ENCODE results near the gene DOCK4. TPM values are rescaled to one million over a fixed set of nuclear protein-coding genes. Genes with fewer than 3 reads are reported as not detected.

Gene DOCK4
- total RNA-seq, 1 experiment from 2014 or later: 20.4 TPM

DNA sequence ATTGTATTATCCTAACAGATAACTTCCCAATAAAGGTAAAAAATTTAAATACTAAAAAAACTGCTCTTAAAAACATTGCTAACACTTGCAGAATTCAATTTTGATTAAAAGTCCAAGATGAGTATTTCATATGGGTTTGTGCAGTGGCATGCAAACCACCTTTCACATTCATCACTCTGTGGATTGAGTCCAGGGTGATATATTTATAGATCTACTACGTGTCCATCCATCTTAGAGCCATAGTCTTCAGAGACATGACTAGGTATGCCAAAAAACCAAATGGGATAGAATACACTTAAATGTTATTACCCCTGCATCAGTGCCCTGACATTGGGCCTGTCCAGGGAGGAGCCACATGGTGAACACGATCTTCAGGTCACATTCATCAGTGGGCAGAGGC, 96.0 kb downstream of the DOCK4 start (continued):
- TF ChIP-seq ZNF121 (CRISPR knock-in tag; IDR thresholded peaks at IDR 0.05) (no peak), ZNF423 (CRISPR knock-in tag; IDR thresholded peaks at IDR 0.05) (no peak)

DNA sequence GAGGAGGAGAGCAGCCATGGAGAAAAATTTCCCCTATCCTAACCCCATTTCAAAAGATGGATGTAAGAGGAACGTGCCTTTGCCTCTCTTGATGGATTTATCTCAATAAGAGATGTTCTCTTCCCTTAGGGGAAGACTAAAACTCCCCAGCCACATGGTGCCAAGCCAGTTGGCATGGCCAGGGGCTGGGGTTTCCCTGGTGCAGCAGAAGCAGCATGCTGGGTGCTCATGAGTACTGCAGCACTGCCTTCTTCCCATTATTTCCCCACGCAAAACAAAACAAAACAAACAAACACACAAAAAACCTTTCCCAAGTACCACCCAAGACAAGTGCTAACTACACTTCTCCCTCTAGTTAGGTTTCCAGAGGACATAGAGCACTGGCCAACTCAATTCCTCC, 97.2 kb downstream of the DOCK4 start:
- Mint-ChIP-seq H3K36me3 (no peaks in the 10 kb centered on the region), H3K27me3 (ENCODE audit: low read depth) (no peaks in the 10 kb centered on the region), H3K4me3 (no peak overlapping the region), H3K4me1 (peaks cover 15% of the 10 kb centered on the region), H3K9me3 (peaks cover 3% of the 10 kb centered on the region; the same call in 1 of the 2 replicates), H3K27ac (no peak overlapping the region)
- no peak for ATAC-seq
- CTCF ChIA-PET: no interaction called here
- DNase-seq (ENCODE audit: low spot score): no peak
- POLR2A ChIA-PET: no interaction called here
- no peak for TF ChIP-seq ZNF219 (CRISPR knock-in tag; IDR thresholded peaks at IDR 0.05; ENCODE audit: borderline replicate concordance)
- TF ChIP-seq EMX1 (CRISPR knock-in tag; IDR thresholded peaks at IDR 0.05): no peak
- TF ChIP-seq, protein P1, sequence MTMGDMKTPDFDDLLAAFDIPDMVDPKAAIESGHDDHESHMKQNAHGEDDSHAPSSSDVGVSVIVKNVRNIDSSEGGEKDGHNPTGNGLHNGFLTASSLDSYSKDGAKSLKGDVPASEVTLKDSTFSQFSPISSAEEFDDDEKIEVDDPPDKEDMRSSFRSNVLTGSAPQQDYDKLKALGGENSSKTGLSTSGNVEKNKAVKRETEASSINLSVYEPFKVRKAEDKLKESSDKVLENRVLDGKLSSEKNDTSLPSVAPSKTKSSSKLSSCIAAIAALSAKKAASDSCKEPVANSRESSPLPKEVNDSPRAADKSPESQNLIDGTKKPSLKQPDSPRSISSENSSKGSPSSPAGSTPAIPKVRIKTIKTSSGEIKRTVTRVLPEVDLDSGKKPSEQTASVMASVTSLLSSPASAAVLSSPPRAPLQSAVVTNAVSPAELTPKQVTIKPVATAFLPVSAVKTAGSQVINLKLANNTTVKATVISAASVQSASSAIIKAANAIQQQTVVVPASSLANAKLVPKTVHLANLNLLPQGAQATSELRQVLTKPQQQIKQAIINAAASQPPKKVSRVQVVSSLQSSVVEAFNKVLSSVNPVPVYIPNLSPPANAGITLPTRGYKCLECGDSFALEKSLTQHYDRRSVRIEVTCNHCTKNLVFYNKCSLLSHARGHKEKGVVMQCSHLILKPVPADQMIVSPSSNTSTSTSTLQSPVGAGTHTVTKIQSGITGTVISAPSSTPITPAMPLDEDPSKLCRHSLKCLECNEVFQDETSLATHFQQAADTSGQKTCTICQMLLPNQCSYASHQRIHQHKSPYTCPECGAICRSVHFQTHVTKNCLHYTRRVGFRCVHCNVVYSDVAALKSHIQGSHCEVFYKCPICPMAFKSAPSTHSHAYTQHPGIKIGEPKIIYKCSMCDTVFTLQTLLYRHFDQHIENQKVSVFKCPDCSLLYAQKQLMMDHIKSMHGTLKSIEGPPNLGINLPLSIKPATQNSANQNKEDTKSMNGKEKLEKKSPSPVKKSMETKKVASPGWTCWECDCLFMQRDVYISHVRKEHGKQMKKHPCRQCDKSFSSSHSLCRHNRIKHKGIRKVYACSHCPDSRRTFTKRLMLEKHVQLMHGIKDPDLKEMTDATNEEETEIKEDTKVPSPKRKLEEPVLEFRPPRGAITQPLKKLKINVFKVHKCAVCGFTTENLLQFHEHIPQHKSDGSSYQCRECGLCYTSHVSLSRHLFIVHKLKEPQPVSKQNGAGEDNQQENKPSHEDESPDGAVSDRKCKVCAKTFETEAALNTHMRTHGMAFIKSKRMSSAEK (CRISPR knock-in tag; IDR thresholded peaks at IDR 0.05; ENCODE audit: borderline replicate concordance): no peak
- no peak for TF ChIP-seq MXD4 (CRISPR knock-in tag; IDR thresholded peaks at IDR 0.05; ENCODE audit: borderline replicate concordance)
- TF ChIP-seq NFYB (CRISPR knock-in tag; conservative IDR thresholded peaks at IDR 0.05; ENCODE audit: low read depth): no peak
- TF ChIP-seq FOXP1 (CRISPR knock-in tag; IDR thresholded peaks at IDR 0.05; ENCODE audit: borderline replicate concordance): no peak
- TF ChIP-seq ETV6 (CRISPR knock-in tag; IDR thresholded peaks at IDR 0.05): no peak
- no peak for TF ChIP-seq PRRX2 (CRISPR knock-in tag; IDR thresholded peaks at IDR 0.05)

DNA sequence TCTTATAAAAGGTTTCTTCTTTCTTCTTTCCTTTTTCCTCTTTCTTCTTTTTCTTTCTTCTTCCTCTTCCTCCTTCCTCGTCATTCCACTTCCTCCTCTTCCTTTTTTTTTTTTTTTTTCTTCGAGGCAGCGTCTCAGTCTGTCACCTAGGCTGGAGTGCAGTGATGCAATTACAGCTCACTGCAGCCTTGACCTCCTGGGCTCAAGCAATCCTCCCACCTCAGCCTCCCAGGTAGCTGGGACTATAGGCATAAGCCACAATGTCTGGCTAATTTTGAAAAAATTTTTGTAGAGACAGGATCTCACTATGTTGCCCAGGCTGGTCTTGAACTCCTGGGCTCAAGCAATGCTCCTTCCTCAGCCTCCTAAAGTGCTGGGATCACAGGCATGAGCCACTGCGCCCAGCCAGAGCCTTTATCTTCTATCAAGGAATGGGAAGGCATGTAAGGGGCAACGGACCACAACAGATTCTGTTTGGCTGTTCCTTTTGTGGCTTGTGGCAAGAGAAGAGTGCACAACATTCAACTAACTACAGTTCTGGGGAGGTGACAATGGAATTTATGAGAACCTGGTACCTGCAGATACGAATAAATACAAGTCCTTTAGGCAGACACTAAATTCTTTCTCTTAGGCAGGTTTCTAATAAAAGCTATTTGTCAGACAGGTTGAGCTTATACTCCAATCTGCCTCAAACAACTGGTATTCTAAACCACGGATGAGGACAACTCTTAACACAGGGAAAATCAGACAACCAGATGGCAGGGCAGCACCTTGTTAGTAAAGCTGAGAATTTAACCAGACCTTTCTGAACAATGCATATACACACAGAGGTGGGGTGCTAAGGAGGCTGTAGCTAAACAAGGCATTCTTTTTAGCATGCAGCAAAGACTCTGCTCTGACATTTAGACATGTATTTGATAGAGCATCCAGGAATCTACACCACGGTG, 100.3 kb downstream of the DOCK4 start:
- TF ChIP-seq, protein P2, sequence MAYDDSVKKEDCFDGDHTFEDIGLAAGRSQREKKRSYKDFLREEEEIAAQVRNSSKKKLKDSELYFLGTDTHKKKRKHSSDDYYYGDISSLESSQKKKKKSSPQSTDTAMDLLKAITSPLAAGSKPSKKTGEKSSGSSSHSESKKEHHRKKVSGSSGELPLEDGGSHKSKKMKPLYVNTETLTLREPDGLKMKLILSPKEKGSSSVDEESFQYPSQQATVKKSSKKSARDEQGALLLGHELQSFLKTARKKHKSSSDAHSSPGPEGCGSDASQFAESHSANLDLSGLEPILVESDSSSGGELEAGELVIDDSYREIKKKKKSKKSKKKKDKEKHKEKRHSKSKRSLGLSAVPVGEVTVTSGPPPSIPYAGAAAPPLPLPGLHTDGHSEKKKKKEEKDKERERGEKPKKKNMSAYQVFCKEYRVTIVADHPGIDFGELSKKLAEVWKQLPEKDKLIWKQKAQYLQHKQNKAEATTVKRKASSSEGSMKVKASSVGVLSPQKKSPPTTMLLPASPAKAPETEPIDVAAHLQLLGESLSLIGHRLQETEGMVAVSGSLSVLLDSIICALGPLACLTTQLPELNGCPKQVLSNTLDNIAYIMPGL (CRISPR knock-in tag; IDR thresholded peaks at IDR 0.05): no peak
- TF ChIP-seq ZNF121 (CRISPR knock-in tag; IDR thresholded peaks at IDR 0.05) (peak; percentile 66; the same call in 1 of the 2 replicates), ZNF138 (CRISPR knock-in tag; conservative IDR thresholded peaks at IDR 0.05) (no peak), IRF2 (CRISPR knock-in tag; IDR thresholded peaks at IDR 0.05; ENCODE audit: borderline replicate concordance, low read depth) (no peak)
- TF ChIP-seq, protein P3, sequence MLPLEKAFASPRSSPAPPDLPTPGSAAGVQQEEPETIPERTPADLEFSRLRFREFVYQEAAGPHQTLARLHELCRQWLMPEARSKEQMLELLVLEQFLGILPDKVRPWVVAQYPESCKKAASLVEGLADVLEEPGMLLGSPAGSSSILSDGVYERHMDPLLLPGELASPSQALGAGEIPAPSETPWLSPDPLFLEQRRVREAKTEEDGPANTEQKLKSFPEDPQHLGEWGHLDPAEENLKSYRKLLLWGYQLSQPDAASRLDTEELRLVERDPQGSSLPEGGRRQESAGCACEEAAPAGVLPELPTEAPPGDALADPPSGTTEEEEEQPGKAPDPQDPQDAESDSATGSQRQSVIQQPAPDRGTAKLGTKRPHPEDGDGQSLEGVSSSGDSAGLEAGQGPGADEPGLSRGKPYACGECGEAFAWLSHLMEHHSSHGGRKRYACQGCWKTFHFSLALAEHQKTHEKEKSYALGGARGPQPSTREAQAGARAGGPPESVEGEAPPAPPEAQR (CRISPR knock-in tag; IDR thresholded peaks at IDR 0.05): no peak
- Mint-ChIP-seq H3K9me3 (peaks cover 3% of the 10 kb centered on the region; the same call in 1 of the 2 replicates), H3K27me3 (ENCODE audit: low read depth) (no peaks in the 10 kb centered on the region), H3K27ac (no peak overlapping the region), H3K36me3 (no peaks in the 10 kb centered on the region), H3K4me3 (no peak overlapping the region), H3K4me1 (peaks cover 27% of the 10 kb centered on the region)
- POLR2A ChIA-PET: interaction anchor here (1.2 kb wide), 1 partner anchor 100 kb away, joined by 3 read pairs; no protein-coding TSS in a partner anchor
- DNase-seq (ENCODE audit: low spot score) (no peak), ATAC-seq (no peak)
- CTCF ChIA-PET: no interaction called here
